Body of pancreas (tissue), 4 donors: Measurements from ENCODE around the gene SLC22A17.
"Not testable (repeated sequence)": the region's sequence is repeated elsewhere in the genome, so short reads cannot be mapped to it uniquely, and the experiment has no call there.

Source experiments
- CTCF ChIP-seq, 7 experiments: fragments of 450-650 bp in 4 of 7; fragments of 200-600 bp in 3 of 7; sonication (generic) in 3 of 7; IDR thresholded peaks; one replicate each; pipeline ENCODE4 v1.5.1; 2016 to 2019; ENCODE audit warnings: antibody characterized with exemption in 7 of 7
- POLR2A ChIP-seq, 3 donors: fragments of 450-650 bp; IDR thresholded peaks; one replicate each; pipeline ENCODE4 v1.6.1; 2016; ENCODE audit warnings: antibody characterized with exemption in 3 of 3, mild to moderate bottlenecking in 2 of 3

- not testable (repeated sequence) for TF ChIP-seq CTCF, POLR2A (IDR thresholded peaks at IDR 0.05)
Measured at GRCh38 chr14:23325746-23326145, 26.9 kb downstream of the SLC22A17 start.
